Smooth muscle cell (in vitro differentiated cells): ENCODE results near the gene SOWAHB. TPM values are rescaled to one million over a fixed set of nuclear protein-coding genes. Genes with fewer than 3 reads are reported as not detected.
"Not testable (repeated sequence)": the region's sequence is repeated elsewhere in the genome, so short reads cannot be mapped to it uniquely, and the experiment has no call there.

Experiments used
- DNase-seq: peaks from one replicate; lab custom pipeline; 2025; ENCODE audit not compliant: unreplicated experiment; lab: John Stamatoyannopoulos, UW
- H2AFZ ChIP-seq: fragments of 200-600 bp; sonication (generic); 2 replicates; pipeline ENCODE4 v1.6.0; 2016; ENCODE audit warnings: antibody characterized with exemption, low read depth, mild to moderate bottlenecking
- H3F3A ChIP-seq: fragments of 200-600 bp; sonication (generic); 2 replicates; pipeline ENCODE4 v1.6.0; 2017; ENCODE audit warnings: antibody characterized with exemption, low read depth
- H3K27ac ChIP-seq: fragments of 200-600 bp; sonication (generic); 2 replicates; pipeline ENCODE4 v1.5.1; 2016; ENCODE audit warnings: low read depth, mild to moderate bottlenecking
- H3K27me3 ChIP-seq: fragments of 200-600 bp; sonication (generic); 2 replicates; pipeline ENCODE4 v1.6.1; 2016; ENCODE audit warnings: low read depth, mild to moderate bottlenecking
- H3K36me3 ChIP-seq: fragments of 200-600 bp; sonication (generic); 2 replicates; pipeline ENCODE4 v1.5.1; 2016; ENCODE audit warnings: low read depth
- H3K4me1 ChIP-seq: fragments of 200-600 bp; sonication (generic); 2 replicates; pipeline ENCODE4 v1.5.1; 2016; ENCODE audit warnings: low read depth
- H3K4me2 ChIP-seq: fragments of 200-600 bp; sonication (generic); 2 replicates; pipeline ENCODE4 v1.6.0; 2016; ENCODE audit warnings: mild to moderate bottlenecking
- H3K4me3 ChIP-seq: fragments of 200-600 bp; sonication (generic); 2 replicates; pipeline ENCODE4 v1.5.1; 2016; ENCODE audit warnings: mild to moderate bottlenecking
- H3K79me2 ChIP-seq: fragments of 200-600 bp; sonication (generic); 2 replicates; pipeline ENCODE4 v1.6.0; 2016; ENCODE audit warnings: low read depth, mild to moderate bottlenecking
- H3K9ac ChIP-seq: fragments of 200-600 bp; sonication (generic); 2 replicates; pipeline ENCODE4 v1.6.0; 2016; ENCODE audit warnings: low read depth
- H3K9me3 ChIP-seq: fragments of 200-600 bp; sonication (generic); replicated peaks from 2 replicates; pipeline ENCODE4 v1.5.1; 2016; ENCODE audit warnings: low read depth
- H4K20me1 ChIP-seq: fragments of 200-600 bp; sonication (generic); 2 replicates; pipeline ENCODE4 v1.6.0; 2016; ENCODE audit warnings: low read depth
- CTCF ChIP-seq: fragments of 200-600 bp; sonication (generic); IDR thresholded peaks from 2 replicates; pipeline ENCODE4 v1.5.1; 2017; ENCODE audit warnings: borderline replicate concordance, mild to moderate bottlenecking, antibody characterized with exemption; ENCODE audit not compliant: insufficient read depth, poor library complexity, severe bottlenecking
- WGBS: methylation state at CpG from one replicate; pipeline ENCODE4 v1.1.7; 2016; ENCODE audit warnings: low lambda C conversion rate; 5-methylcytosine and 5-hydroxymethylcytosine counted together
- polyA plus RNA-seq: library from polyadenylated mRNA; unstranded; fragments of >200 nt; fragmentation: Nextera tagmentation; extraction: Ambion mirVana; gene quantifications from 2 replicates; pipeline ENCODE4 v1.2.1, GENCODE V29; 2016
- total RNA-seq: library from RNA; depleted of rRNA; stranded (reverse); fragments of >200 nt; gene quantifications from 2 replicates; pipeline ENCODE4 v1.2.3, GENCODE V29; 2014

Gene SOWAHB
- total and polyA plus RNA-seq, 2 experiments from 2014 or later, result 0.81 to 4.6 TPM

- no peak for TF ChIP-seq CTCF
- Histone ChIP-seq H3K9me3 (no peaks in the 10 kb centered on the region), H4K20me1 (no peaks in the 10 kb centered on the region), H3K27me3 (no peaks in the 10 kb centered on the region), H3K79me2 (no peaks in the 10 kb centered on the region), H3K27ac (peak overlapping the region; percentile 48), H3K4me3 (no peak overlapping the region), H3K4me1 (peaks cover 8% of the 10 kb centered on the region), H2AFZ (no peak overlapping the region), H3F3A (peaks cover 7% of the 10 kb centered on the region), H3K36me3 (no peaks in the 10 kb centered on the region), H3K9ac (no peak overlapping the region), H3K4me2 (peak overlapping the region; percentile 1)
- WGBS, result 91% methylated on average over 2 of the region's 2 CpGs
- DNase-seq, result no peak
Measured at GRCh38 chr4:76882630-76883029, 15.3 kb downstream of the SOWAHB start.

- DNase-seq, result no peak
- H3K9ac ChIP-seq, result no peak overlapping the region
- H3K4me3 ChIP-seq, result no peak overlapping the region
- H3K4me1 ChIP-seq, result peaks cover 8% of the 10 kb centered on the region
- no peaks in the 10 kb centered on the region for H3K9me3 ChIP-seq
- 53% methylated on average over 1 of the region's 1 CpG for WGBS
- no peaks in the 10 kb centered on the region for H3K36me3 ChIP-seq
- H3K27me3 ChIP-seq, result no peaks in the 10 kb centered on the region
- no peak overlapping the region for H2AFZ ChIP-seq
- H3K79me2 ChIP-seq, result no peaks in the 10 kb centered on the region
- no peaks in the 10 kb centered on the region for H4K20me1 ChIP-seq
- H3K27ac ChIP-seq, result no peak overlapping the region
- peaks cover 7% of the 10 kb centered on the region for H3F3A ChIP-seq
- no peak overlapping the region for H3K4me2 ChIP-seq
- TF ChIP-seq CTCF, result no peak
Measured at GRCh38 chr4:76881375-76881774, 16.6 kb downstream of the SOWAHB start.

GRCh38 chr4:76879731-76880364 lies 18.1 kb downstream of the SOWAHB start:
- Histone ChIP-seq H3K27me3 (no peaks in the 10 kb centered on the region), H3K4me1 (peaks cover 8% of the 10 kb centered on the region), H3K36me3 (no peaks in the 10 kb centered on the region), H3F3A (peaks cover 7% of the 10 kb centered on the region), H4K20me1 (no peaks in the 10 kb centered on the region), H3K79me2 (no peaks in the 10 kb centered on the region), H2AFZ (no peak overlapping the region), H3K4me2 (no peak overlapping the region), H3K27ac (peak overlapping the region; percentile 52), H3K9ac (no peak overlapping the region), H3K4me3 (no peak overlapping the region), H3K9me3 (no peaks in the 10 kb centered on the region)
- no peak for TF ChIP-seq CTCF
- 52% methylated on average over 3 of the region's 3 CpGs for WGBS
- DNase-seq, result no peak

DNA sequence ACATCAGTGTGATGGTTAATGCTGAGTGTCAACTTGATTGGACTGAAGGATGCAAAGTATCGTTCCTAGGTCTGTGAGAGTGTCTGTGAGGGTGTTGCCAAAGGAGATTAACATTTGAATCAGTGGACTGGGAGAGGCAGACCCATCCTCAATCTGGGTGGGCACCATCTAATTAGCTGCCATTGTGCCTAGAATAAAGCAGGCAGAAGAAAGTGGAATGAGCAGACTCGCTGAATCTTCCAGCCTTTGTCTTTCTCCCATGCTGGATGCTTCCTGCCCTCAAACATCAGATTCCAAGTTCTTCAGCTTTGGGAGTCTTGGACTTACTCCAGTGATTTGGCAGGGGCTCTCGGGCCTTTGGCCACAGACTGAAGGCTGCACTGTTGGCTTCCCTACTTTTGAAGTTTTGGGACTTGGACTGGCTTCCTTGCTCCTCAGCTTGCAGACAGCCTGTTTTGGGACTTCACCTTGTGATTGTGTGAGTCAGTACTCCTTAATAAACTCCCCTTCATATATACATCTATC lies 19.2 kb downstream of the SOWAHB start:
- H3K27me3 ChIP-seq, H3K9me3 ChIP-seq, H3K4me2 ChIP-seq, DNase-seq, H4K20me1 ChIP-seq, H3K4me1 ChIP-seq, H3K4me3 ChIP-seq, H2AFZ ChIP-seq, H3F3A ChIP-seq, H3K27ac ChIP-seq, H3K79me2 ChIP-seq, H3K9ac ChIP-seq, H3K36me3 ChIP-seq: not testable (repeated sequence)
- 91% methylated on average over 3 of the region's 3 CpGs for WGBS
